GM23248 (cell line): ENCODE results near the gene TEX28. TPM values are rescaled to one million over a fixed set of nuclear protein-coding genes. Genes with fewer than 3 reads are reported as not detected.

Experiments used
- DNase-seq: peaks from one replicate; pipeline ENCODE4 v3.0.0-alpha.2; 2015
- H2AFZ ChIP-seq: fragments of 200-600 bp; sonication (generic); 2 replicates; pipeline ENCODE4 v1.6.1; 2016; ENCODE audit warnings: antibody characterized with exemption
- H3F3A ChIP-seq: fragments of 200-600 bp; sonication (generic); 2 replicates; pipeline ENCODE4 v1.6.1; 2016; ENCODE audit warnings: mild to moderate bottlenecking, antibody characterized with exemption, mixed run types; ENCODE audit not compliant: insufficient read depth
- H3K27ac ChIP-seq: fragments of 200-600 bp; sonication (generic); 2 replicates; pipeline ENCODE4 v1.5.1; 2016; ENCODE audit warnings: mild to moderate bottlenecking
- H3K27me3 ChIP-seq: fragments of 200-600 bp; sonication (generic); replicated peaks from 2 replicates; pipeline ENCODE4 v1.6.1; 2016; ENCODE audit warnings: mild to moderate bottlenecking; ENCODE audit not compliant: insufficient read depth
- H3K36me3 ChIP-seq: fragments of 200-600 bp; sonication (generic); 2 replicates; pipeline ENCODE4 v1.6.1; 2016; ENCODE audit warnings: low read depth, mild to moderate bottlenecking
- H3K4me1 ChIP-seq: fragments of 200-600 bp; sonication (generic); 2 replicates; pipeline ENCODE4 v1.6.1; 2016; ENCODE audit warnings: mild to moderate bottlenecking; ENCODE audit not compliant: insufficient read depth
- H3K4me2 ChIP-seq: fragments of 200-600 bp; sonication (generic); one replicate; pipeline ENCODE4 v1.6.1; 2016; ENCODE audit warnings: mild to moderate bottlenecking; ENCODE audit not compliant: unreplicated experiment
- H3K4me3 ChIP-seq: fragments of 200-600 bp; sonication (generic); 2 replicates; pipeline ENCODE4 v1.5.1; 2016; ENCODE audit warnings: mild to moderate bottlenecking
- H3K79me2 ChIP-seq: fragments of 200-600 bp; sonication (generic); 2 replicates; pipeline ENCODE4 v1.6.1; 2016; ENCODE audit warnings: mild to moderate bottlenecking; ENCODE audit not compliant: insufficient read depth
- H3K9ac ChIP-seq: fragments of 200-600 bp; sonication (generic); 2 replicates; pipeline ENCODE4 v1.6.1; 2016; ENCODE audit warnings: mild to moderate bottlenecking
- H3K9me2 ChIP-seq: fragments of 200-600 bp; sonication (generic); 2 replicates; pipeline ENCODE4 v1.6.1; 2016; ENCODE audit warnings: mixed run types, mild to moderate bottlenecking, moderate library complexity; ENCODE audit not compliant: insufficient read depth
- H3K9me3 ChIP-seq: fragments of 200-600 bp; sonication (generic); one replicate; pipeline ENCODE4 v1.6.1; 2017; ENCODE audit warnings: low read depth
- H4K20me1 ChIP-seq: fragments of 200-600 bp; sonication (generic); 2 replicates; pipeline ENCODE4 v1.6.0; 2016; ENCODE audit not compliant: insufficient read depth
- EZH2 ChIP-seq: fragments of 200-600 bp; sonication (generic); IDR thresholded peaks from 2 replicates; pipeline ENCODE4 v1.6.1; 2018; ENCODE audit warnings: antibody characterized with exemption, mild to moderate bottlenecking; ENCODE audit not compliant: insufficient read depth, poor library complexity, severe bottlenecking
- EZH2phosphoT487 ChIP-seq: fragments of 200-600 bp; sonication (generic); IDR thresholded peaks from 2 replicates; pipeline ENCODE4 v1.6.1; 2018; ENCODE audit warnings: antibody characterized with exemption, moderate library complexity, mild to moderate bottlenecking, low read depth; ENCODE audit not compliant: insufficient read depth
- WGBS, 2 experiments: methylation state at CpG; one replicate each; pipeline ENCODE4 v1.1.6; 2015 to 2017; ENCODE audit warnings: low lambda C conversion rate in 2 of 2, low coverage in 1 of 2; ENCODE audit errors: missing lambda C conversion rate in 2 of 2; 5-methylcytosine and 5-hydroxymethylcytosine counted together
- in situ Hi-C: fragments of 300-500 bp; cut with MboI; formaldehyde crosslinking; loops from 2 replicates; pipeline ENCODE4 v1.15.0; 2020
- polyA plus RNA-seq: library from polyadenylated mRNA; unstranded; fragments of >200 nt; fragmentation: Nextera tagmentation; extraction: Ambion mirVana; gene quantifications from 2 replicates; pipeline ENCODE4 v1.2.1, GENCODE V29; 2016
- total RNA-seq: library from RNA; depleted of rRNA; stranded (reverse); fragments of >200 nt; shearing (Covaris generic); gene quantifications from 2 replicates; pipeline ENCODE4 v1.2.3, GENCODE V29; 2014

Gene TEX28
- total and polyA plus RNA-seq, 2 experiments from 2014 or later, result not detected

- Histone ChIP-seq H3K4me2 (no peak overlapping the region), H3F3A (no peaks in the 10 kb centered on the region), H3K79me2 (no peaks in the 10 kb centered on the region), H3K4me3 (no peak overlapping the region), H3K27me3 (no peaks in the 10 kb centered on the region), H3K27ac (no peak overlapping the region), H4K20me1 (no peaks in the 10 kb centered on the region), H3K9me3 (no peaks in the 10 kb centered on the region), H3K36me3 (no peaks in the 10 kb centered on the region), H2AFZ (no peak overlapping the region), H3K9ac (no peak overlapping the region), H3K9me2 (no peaks in the 10 kb centered on the region), H3K4me1 (no peaks in the 10 kb centered on the region)
- 75 to 82% methylated on average over 9 of the region's 10 CpGs for WGBS, 2 experiments
- no peak for DNase-seq
- TF ChIP-seq EZH2phosphoT487, result no peak
- no peak for TF ChIP-seq EZH2
- in situ Hi-C loops, result no loop called here
Measured at GRCh38 chrX:154334496-154334895, 39.6 kb upstream of the TEX28 start.

GRCh38 chrX:154333837-154334271, 38.9 kb upstream of the TEX28 start:
- no peaks in the 10 kb centered on the region for H3K27me3 ChIP-seq
- 93 to 96% methylated on average over 6 of the region's 6 CpGs for WGBS, 2 experiments
- no peaks in the 10 kb centered on the region for H3K4me1 ChIP-seq
- no peak overlapping the region for H2AFZ ChIP-seq
- H3K79me2 ChIP-seq, result no peaks in the 10 kb centered on the region
- no peaks in the 10 kb centered on the region for H3K36me3 ChIP-seq
- TF ChIP-seq EZH2 (no peak), EZH2phosphoT487 (no peak)
- no peaks in the 10 kb centered on the region for H3K9me2 ChIP-seq
- in situ Hi-C loops, result no loop called here
- no peak overlapping the region for H3K27ac ChIP-seq
- DNase-seq, result no peak
- H3K4me2 ChIP-seq, result no peak overlapping the region
- no peak overlapping the region for H3K9ac ChIP-seq
- no peak overlapping the region for H3K4me3 ChIP-seq
- H3F3A ChIP-seq, result no peaks in the 10 kb centered on the region
- no peaks in the 10 kb centered on the region for H3K9me3 ChIP-seq
- no peaks in the 10 kb centered on the region for H4K20me1 ChIP-seq

GRCh38 chrX:154333116-154333515, 38.2 kb upstream of the TEX28 start:
- Histone ChIP-seq H3K9me3 (no peaks in the 10 kb centered on the region), H3K27me3 (no peaks in the 10 kb centered on the region), H4K20me1 (no peaks in the 10 kb centered on the region), H3K4me1 (no peaks in the 10 kb centered on the region), H3K27ac (no peak overlapping the region), H3K79me2 (no peaks in the 10 kb centered on the region), H3K9me2 (no peaks in the 10 kb centered on the region), H3K4me3 (no peak overlapping the region), H3K36me3 (no peaks in the 10 kb centered on the region), H3K4me2 (no peak overlapping the region), H3F3A (no peaks in the 10 kb centered on the region), H2AFZ (no peak overlapping the region), H3K9ac (no peak overlapping the region)
- 72 to 88% methylated on average over 5 of the region's 9 CpGs for WGBS, 2 experiments
- no peak for DNase-seq
- TF ChIP-seq EZH2phosphoT487 (no peak), EZH2 (no peak)
- in situ Hi-C loops, result no loop called here

GRCh38 chrX:154332561-154332960, 37.6 kb upstream of the TEX28 start:
- Histone ChIP-seq H3K9me2 (no peaks in the 10 kb centered on the region), H3K4me3 (no peak overlapping the region), H3K4me1 (0 out of 2 replicates have a peak, but pooled peaks cover 1% of the 10 kb centered on the region), H3K36me3 (no peaks in the 10 kb centered on the region), H3K27ac (no peak overlapping the region), H3K27me3 (no peaks in the 10 kb centered on the region), H2AFZ (no peak overlapping the region), H3F3A (no peaks in the 10 kb centered on the region), H4K20me1 (no peaks in the 10 kb centered on the region), H3K9ac (no peak overlapping the region), H3K9me3 (no peaks in the 10 kb centered on the region), H3K4me2 (no peak overlapping the region), H3K79me2 (no peaks in the 10 kb centered on the region)
- TF ChIP-seq EZH2, result no peak
- no peak for TF ChIP-seq EZH2phosphoT487
- DNase-seq, result no peak
- in situ Hi-C loops, result no loop called here
- WGBS, 2 experiments, result 85% methylated on average over 29 of the region's 29 CpGs; no CpG with 5 or more reads in 1 of the 2 experiments

- H3K9ac ChIP-seq, result no peak overlapping the region
- H3F3A ChIP-seq, result no peaks in the 10 kb centered on the region
- H3K27ac ChIP-seq, result no peak overlapping the region
- H3K4me1 ChIP-seq, result 0 out of 2 replicates have a peak, but pooled peaks cover 8% of the 10 kb centered on the region
- no peaks in the 10 kb centered on the region for H3K79me2 ChIP-seq
- H3K9me2 ChIP-seq, result no peaks in the 10 kb centered on the region
- no peaks in the 10 kb centered on the region for H3K36me3 ChIP-seq
- 71 to 75% methylated on average over 9 to 10 of the region's 10 CpGs for WGBS, 2 experiments
- H2AFZ ChIP-seq, result no peak overlapping the region
- no peak for DNase-seq
- H3K4me2 ChIP-seq, result no peak overlapping the region
- H4K20me1 ChIP-seq, result no peaks in the 10 kb centered on the region
- no peaks in the 10 kb centered on the region for H3K9me3 ChIP-seq
- no peak overlapping the region for H3K4me3 ChIP-seq
- no peaks in the 10 kb centered on the region; the same call in 1 of the 2 replicates for H3K27me3 ChIP-seq
- in situ Hi-C loops, result no loop called here
- TF ChIP-seq EZH2 (no peak), EZH2phosphoT487 (no peak)
Measured at GRCh38 chrX:154329294-154329693, 34.4 kb upstream of the TEX28 start.
